ENCODE data around the gene AIF1L.

DNA sequence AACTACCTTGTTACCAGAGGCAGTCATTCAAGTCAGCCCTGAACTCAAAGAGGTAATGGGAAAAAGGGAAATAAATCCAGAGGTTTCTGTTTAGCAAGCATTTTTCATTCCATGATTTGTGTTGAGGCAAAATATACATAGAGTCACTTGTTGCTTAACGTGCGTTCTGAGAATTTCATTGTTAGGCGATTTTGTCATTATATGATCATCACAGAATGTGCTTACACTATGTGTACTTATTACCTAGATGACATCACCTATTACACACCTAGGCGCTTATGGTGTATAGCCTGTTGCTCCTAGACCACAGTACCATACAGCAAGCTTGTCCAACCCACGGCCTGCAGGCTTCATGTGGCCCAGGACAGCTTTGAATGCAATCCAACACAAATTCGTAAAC, 65.3 kb downstream of the AIF1L start:
- TF ChIP-seq CTCF (conservative IDR thresholded peaks at IDR 0.05; ENCODE audit: low read depth, low read length) (no peak), EZH2 (IDR thresholded peaks at IDR 0.05; ENCODE audit: borderline replicate concordance, low read depth, low read length, poor library complexity, severe bottlenecking) (no peak)

Data from A673 (cell line).